GM19099 (cell line): ENCODE data around the gene CDX2.

Experiments used
- POLR2A ChIP-seq: IDR thresholded peaks from 3 replicates; pipeline ENCODE4 v1.6.1; 2011; ENCODE audit warnings: low read depth; ENCODE audit not compliant: insufficient read length; ENCODE audit errors: extremely low read depth

The CDX2 gene

GRCh38 chr13:27970382-27971235, 1.5 kb upstream of the CDX2 start:
- TF ChIP-seq POLR2A: no peak

GRCh38 chr13:27969866-27970229, 733 bp upstream of the CDX2 start:
- no peak for TF ChIP-seq POLR2A

GRCh38 chr13:27968316-27969081, 616 bp downstream of the CDX2 start:
- TF ChIP-seq POLR2A: no peak

DNA sequence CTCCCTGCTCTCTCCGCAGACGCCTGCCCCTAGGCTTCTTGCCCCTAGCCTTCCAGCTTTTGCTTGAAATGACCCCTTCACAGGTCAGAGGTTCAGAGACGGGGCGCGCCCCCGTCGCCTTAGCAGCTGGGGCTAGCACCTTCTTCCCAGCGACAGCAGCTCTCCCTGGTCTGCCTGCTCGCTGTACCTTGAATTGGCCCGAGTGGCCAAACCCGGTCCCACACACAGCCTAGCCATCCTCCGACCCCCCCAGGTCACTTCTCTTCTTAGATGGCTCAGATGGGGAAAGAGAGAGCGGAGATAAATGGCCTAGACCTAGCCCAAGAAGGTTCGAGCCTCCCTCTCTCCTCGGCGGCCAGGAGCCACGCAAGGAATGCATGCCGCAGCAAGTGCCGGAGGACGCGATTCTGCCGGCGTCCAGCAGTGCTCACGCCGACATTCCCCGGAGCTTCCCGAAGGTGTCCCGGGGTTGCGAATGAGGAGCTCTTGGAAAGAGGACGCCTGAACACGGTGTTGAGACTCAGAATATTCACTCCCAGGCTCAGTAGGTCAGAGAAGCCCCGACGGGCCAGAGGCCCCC, 1.3 kb downstream of the CDX2 start:
- TF ChIP-seq POLR2A: no peak

- TF ChIP-seq POLR2A: no peak
Observed at GRCh38 chr13:27967203-27967735, 1.8 kb downstream of the CDX2 start.

DNA sequence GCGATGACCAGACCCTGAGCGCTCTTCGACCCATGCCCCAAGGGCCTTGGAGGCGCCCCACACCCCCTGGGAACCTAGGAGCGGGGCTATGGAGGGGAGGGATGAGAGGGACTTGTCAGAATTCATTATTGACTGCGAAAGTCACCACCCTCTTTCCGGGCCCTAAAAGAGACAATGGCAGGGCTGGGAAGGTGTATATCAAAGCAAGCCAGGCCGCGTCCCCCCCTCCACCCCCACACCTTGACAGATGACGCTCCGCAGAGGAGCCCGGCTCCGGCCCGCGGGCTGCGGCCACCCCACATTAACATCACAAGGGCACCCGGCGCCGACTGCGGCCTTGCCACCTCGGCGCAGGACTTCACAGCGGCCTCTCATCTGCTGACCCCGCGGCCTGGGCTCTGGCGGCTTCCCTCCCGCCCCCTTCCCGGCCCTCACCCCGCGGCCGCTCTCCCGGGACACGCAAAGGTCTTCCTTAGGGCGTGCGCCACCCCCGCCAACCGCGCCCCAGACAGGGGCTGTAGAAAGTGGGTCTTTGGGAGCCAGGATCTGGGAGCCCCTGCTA, 2.4 kb downstream of the CDX2 start:
- no peak for TF ChIP-seq POLR2A

DNA sequence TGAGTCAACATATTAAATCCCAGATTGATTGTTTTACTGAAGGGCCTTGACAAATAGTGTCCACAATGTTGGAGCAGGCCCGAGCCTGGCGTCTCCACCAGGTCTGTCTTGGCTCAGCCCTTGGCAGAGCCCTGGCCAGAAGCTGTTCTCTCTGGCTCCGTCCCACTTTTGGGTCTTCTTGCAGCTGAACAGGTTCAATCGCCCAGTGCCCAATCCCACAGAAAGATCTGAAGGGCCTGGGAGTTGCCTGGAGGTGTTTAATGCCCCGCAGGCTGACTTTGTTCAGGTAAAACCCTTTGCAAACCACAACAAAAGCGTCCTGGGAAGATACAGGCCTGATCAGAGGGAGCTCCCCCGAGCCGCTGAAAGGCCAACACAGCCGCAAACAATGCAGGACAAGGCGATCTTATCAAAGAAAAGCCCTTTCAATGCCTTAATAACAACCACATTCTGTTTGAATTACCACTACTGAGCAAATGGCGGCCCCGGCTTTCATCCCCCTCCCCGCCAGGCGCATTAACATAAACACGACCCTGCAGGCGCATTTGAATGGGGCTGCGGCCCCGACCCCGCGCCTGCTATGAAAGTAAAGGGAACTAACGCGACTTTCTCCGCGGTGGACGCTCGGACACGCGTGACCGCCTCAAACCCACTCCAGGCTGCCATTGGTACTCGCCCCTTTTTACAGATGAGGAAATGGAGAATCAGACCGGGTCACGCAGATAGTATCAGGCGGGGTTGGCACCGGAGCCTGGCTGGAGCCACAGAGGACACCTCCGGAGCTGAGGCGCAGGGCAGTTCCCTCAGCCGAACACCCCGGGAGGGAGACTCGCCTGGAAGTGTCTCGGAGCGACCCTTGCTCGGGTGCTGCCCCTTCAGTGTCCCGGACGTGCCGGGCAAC, 3.1 kb downstream of the CDX2 start:
- TF ChIP-seq POLR2A: no peak

DNA sequence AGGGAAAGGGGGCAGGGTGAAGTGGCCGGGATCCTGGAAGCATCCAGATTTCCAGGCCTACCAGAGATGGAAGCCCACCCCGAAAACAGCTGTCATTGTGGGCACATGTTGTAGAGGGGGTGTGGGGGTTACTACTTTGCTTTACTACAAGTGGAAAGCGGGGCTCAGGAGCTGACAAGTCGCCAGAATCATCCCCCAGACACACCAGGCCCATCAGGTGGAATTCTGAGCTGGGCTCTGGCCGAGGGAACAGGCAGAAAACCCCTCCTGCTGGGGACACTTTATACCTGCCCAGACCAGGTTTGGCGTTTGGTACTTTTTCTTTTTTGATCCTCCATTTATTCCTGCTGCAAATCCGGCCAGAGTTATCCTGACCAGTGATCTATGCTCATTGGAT, 3.8 kb downstream of the CDX2 start:
- no peak for TF ChIP-seq POLR2A

DNA sequence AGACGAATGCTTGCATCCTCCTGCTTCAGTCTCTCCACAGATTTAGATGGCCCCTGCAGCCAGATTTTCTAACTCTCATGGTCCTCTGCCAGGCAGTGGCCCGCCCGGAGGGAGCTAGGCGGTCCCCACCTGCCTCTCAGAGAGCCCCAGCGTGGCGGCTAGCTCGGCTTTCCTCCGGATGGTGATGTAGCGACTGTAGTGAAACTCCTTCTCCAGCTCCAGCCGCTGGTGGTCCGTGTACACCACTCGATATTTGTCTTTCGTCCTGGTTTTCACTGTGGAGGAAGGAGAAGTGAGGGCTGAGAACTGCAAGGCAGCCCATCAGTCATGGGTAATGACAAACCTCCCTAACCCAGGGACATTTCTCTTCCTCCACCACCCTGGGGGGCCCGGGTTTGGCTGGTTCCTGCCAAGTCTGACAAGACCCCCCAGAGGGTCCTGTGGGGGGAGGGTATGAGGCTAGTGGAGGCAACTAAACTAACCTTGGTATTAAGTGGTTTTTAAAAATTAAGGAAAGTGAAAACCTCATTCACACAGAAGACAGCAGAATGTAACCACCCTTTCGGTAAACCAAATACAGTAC, 4.3 kb downstream of the CDX2 start:
- no peak for TF ChIP-seq POLR2A

DNA sequence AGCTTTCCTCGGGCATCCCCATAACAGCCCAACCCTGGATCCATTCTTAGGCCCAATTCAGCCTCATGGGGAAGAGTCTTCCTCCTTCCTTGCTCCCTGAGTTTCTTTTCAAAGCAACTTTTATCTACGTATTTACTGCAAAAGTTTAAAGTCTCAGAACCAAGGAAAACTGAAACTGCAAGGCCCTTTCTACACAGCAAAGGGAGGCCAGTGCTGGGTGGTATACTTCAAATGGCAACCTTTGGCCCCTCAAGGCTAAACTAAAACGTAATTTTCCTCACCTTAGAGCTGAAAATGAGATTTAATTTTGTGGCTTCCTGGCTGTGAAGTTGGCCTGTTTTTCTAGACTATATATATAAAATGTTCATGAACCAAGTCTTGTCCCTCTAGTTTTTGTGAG, 5.6 kb downstream of the CDX2 start:
- TF ChIP-seq POLR2A: no peak

DNA sequence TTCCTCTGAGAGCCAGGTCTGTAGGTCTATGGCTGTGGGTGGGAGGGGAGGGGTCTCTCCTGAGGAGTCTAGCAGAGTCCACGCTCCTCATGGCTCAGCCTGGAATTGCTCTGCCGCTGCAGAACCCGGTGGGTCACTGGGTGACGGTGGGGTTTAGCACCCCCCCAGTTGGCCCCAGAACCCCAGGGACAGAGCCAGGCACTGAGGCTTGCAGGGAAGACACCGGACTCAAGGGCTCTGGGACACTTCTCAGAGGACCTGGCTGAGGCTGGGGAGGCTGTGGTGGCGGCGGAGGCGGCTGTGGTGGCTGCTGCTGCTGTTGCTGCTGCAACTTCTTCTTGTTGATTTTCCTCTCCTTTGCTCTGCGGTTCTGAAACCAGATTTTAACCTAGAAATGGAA, 6.1 kb downstream of the CDX2 start:
- no peak for TF ChIP-seq POLR2A

- no peak for TF ChIP-seq POLR2A
Observed at GRCh38 chr13:27962128-27962841, 6.8 kb downstream of the CDX2 start.
